Activated CD8-positive, alpha-beta memory T cell treated with anti-CD3 and anti-CD28 coated beads for 24 hours (primary cell): Measurements from ENCODE around the gene EVC2.

ENCODE experiments used
- DNase-seq: peaks from one replicate; pipeline ENCODE4 v3.0.0-alpha.2; 2020

EVC2 gene

GRCh38 chr4:5552451-5552850 is 155.9 kb downstream of the EVC2 start:
- no peak for DNase-seq

GRCh38 chr4:5547651-5548249 is 160.6 kb downstream of the EVC2 start:
- DNase-seq = no peak

- no peak for DNase-seq
Observed at GRCh38 chr4:5545271-5545670, 163.1 kb downstream of the EVC2 start.

- DNase-seq = no peak
Observed at GRCh38 chr4:5544762-5545161, 163.6 kb downstream of the EVC2 start.

GRCh38 chr4:5543681-5544080 is 164.7 kb downstream of the EVC2 start:
- DNase-seq = no peak

- DNase-seq = no peak
Observed at GRCh38 chr4:5541169-5541568, 167.2 kb downstream of the EVC2 start.

DNA sequence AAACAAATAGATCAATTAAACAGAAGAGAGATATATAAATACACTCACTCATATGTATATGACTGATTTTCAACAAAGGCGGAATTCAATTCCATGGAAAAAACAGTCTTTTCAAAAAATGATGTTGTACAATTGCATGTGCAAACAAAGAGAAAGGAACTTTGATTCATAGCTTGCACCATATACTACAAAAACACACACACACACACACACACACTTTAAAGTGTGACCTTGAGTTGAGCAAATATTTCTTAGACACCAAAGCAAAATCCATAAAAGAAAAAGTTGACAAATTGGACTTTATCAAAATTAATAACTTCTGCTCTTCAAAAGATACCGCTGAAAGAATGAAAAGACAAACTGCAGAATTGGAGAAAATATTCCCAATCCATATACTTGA is 168.8 kb downstream of the EVC2 start:
- DNase-seq = no peak

DNA sequence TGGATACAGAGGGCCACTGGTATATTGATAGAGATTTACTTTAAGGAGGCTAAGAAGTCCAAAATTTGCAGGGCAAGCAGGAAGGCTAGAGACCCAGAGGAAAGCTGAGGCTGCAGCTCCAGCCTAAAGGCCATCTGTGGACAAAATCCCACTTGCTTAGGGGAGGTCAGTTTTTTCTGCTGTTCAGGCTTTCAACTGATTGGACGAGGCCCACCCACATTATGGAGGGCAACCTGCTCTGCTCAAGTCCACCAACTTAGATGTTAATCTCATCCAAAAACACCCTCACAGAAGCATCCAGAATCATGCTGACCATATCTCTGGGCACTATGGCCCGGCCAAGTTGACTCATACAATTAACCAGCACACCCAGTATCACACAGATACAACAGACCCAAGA is 176.3 kb downstream of the EVC2 start:
- DNase-seq = no peak

DNA sequence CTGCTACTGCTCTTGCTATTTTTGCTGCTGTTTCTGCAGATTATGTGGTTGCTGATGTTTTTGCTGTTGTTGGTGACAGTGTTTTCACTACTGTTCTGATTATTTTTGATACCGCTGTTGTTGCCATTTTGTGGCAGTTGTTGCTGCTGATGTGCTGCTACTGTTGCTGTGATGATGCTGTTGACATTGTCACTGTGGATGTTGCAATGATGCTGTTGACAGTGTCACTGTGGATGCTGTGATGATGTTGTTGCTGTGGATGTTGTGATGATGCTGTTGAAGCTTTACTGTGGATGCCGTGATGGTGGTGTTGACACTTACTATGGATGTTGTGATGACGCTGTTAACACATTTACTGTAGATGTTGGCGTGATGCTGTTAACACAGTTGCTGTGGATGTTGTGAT is 180.3 kb downstream of the EVC2 start:
- no peak for DNase-seq

GRCh38 chr4:5527211-5527610 is 181.1 kb downstream of the EVC2 start:
- DNase-seq = no peak

DNA sequence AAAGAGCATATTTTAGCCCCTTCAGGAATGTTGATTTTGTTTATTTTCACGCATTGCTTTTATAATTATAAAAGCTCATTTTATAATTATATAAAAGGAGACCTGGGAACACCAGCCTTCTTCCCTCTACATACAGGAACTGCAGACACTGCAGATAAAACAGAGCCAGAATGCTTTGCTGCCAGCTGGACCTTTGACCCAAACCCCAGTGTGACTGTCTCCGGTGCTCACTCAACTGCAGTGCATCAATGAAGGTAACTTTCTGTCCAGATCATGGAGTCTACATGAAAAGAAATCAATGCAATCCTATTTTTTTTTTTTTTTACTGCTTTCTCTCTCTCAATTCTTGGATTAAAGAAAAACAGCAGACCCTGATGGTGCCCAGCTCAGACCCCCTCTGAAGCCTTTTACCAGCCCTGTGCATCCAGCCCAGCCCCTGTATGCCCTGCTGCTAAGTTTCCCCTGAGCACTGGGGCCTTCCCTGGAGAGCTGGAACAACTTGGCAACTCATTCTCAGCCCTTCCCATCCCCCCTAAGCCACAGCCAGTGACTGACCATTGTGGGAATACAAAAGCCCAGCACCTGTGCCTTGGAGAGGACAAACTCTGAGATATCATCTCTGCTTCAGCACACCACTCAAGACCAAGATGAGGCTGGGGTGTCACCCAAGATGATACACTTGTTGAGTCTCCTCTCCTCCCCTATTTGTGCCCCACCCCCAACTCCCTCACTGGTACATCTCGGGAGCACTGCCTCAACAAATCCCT is 182.1 kb downstream of the EVC2 start:
- DNase-seq = no peak

DNA sequence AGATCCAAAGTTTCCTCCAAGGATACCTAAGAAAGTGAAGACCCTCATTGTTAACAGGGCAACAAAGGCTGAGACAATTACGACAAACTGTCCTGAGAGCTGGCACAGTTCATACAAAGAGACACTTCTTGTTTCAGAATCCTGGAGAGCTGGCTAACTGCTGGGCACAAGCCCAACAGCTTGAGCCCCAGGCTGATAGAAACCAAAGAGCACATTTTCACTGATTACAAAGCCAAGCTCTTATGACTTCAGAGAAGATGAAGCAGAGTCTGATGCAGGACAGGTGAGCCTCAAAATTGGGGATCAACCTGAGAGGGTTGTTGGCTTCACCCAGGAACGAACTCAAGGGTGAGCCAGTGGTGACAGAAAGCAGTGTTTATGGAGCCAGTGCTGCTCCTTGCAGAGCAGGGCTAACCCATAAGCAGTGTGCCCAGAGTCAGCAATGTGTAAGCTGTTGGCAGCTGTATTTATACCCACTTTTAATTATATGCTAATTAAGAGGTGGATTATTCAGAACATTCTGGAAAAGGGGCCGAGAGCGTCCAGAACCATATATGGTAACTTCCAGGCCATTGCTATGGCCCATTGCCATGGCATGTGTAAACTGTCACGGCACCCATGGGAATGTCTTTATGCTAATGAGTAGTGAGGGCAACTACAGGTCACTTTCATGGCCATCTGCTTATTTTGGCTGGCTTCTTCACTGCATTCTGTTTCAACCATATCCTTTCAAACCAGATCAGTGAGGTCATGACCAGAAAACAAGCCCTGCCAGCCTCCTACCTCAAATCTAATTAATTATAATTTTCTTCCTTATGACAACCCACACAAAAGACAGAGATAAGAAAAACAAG is 183.7 kb downstream of the EVC2 start:
- DNase-seq = no peak

DNA sequence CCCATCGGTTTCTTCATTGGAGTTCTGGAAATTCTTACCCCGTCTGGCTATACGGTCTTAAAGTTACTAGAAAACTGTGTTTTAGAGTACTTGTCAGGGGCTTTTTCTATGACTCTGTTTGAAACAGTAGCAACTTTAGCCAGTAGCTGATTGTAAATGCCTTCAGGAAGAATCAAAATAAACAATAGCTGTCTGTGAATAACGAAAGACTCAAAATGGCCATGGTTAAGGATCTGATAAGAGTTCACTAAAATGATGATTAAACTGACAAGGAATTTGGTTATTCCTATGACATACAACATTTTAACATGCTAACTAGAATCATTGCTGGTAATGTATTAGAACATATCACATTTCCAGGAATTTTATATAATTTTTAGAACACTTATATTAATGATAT is 191.0 kb downstream of the EVC2 start:
- DNase-seq = no peak

DNA sequence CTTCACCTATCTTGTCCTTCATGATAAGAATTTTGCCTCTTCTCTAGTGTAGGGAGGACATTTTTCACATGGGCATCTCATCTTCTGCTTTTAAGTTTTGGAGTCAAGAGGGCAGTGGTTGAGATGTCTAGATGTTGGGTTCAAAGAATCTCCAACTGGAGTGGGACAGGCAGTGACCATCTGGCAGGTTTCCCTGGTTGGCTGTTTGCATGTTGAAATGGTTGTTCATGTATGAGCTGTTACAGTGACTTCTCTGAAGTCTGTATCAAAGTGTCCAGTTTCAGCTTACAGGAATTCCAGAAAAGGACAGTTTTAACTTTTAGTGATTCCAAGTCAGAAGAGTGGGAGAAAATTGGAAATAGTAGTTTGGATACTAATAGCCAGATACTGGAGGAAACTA is 192.7 kb downstream of the EVC2 start:
- DNase-seq = no peak
